LNCAP (cell line): ENCODE data around the gene COQ4.

Source experiments
- CTCF ChIP-seq: fragments of 450-650 bp; IDR thresholded peaks from 2 replicates; pipeline ENCODE4 v1.5.1; 2017; ENCODE audit warnings: mild to moderate bottlenecking

The COQ4 gene

GRCh38 chr9:128358090-128358489 lies 35.5 kb downstream of the COQ4 start:
- no peak for TF ChIP-seq CTCF

GRCh38 chr9:128358861-128359260 lies 36.2 kb downstream of the COQ4 start:
- TF ChIP-seq CTCF: no peak

GRCh38 chr9:128360826-128361225 lies 38.2 kb downstream of the COQ4 start:
- no peak for TF ChIP-seq CTCF

- no peak for TF ChIP-seq CTCF
Observed at GRCh38 chr9:128361296-128361985, 38.8 kb downstream of the COQ4 start.

GRCh38 chr9:128361986-128362646 lies 39.5 kb downstream of the COQ4 start:
- peak; percentile 91 for TF ChIP-seq CTCF

- no peak for TF ChIP-seq CTCF
Observed at GRCh38 chr9:128362774-128363173, 40.1 kb downstream of the COQ4 start.

- no peak for TF ChIP-seq CTCF
Observed at GRCh38 chr9:128365525-128365924, 42.9 kb downstream of the COQ4 start.
